OCI-LY1 (cell line): ENCODE data around the gene GXYLT1.

Experiments used
- H2AFZ ChIP-seq: fragments of 200-600 bp; sonication (generic), shearing (Covaris generic); 2 replicates; pipeline ENCODE4 v1.6.0; 2014; ENCODE audit warnings: antibody characterized with exemption, mild to moderate bottlenecking, low read length
- H3F3A ChIP-seq: fragments of 200-600 bp; sonication (generic), shearing (Covaris generic); 2 replicates; pipeline ENCODE4 v1.6.0; 2014; ENCODE audit warnings: mild to moderate bottlenecking, antibody characterized with exemption, low read length, moderate library complexity; ENCODE audit not compliant: insufficient read depth
- H3K27ac ChIP-seq: fragments of 200-600 bp; sonication (generic); 2 replicates; pipeline ENCODE4 v1.5.1; 2014; ENCODE audit warnings: low read length, mixed run types, mild to moderate bottlenecking, low read depth; ENCODE audit not compliant: poor library complexity, severe bottlenecking
- H3K27me3 ChIP-seq: fragments of 200-600 bp; sonication (generic); 2 replicates; pipeline ENCODE4 v1.6.0; 2014; ENCODE audit warnings: antibody characterized with exemption, mild to moderate bottlenecking, low read length, moderate library complexity; ENCODE audit not compliant: insufficient read depth
- H3K36me3 ChIP-seq: fragments of 200-600 bp; sonication (generic); 2 replicates; pipeline ENCODE4 v1.6.1; 2014; ENCODE audit warnings: mild to moderate bottlenecking, antibody characterized with exemption, low read length, moderate library complexity, mixed read lengths; ENCODE audit not compliant: insufficient read depth
- H3K4me1 ChIP-seq: fragments of 200-600 bp; sonication (generic); 2 replicates; pipeline ENCODE4 v1.5.1; 2014; ENCODE audit warnings: mild to moderate bottlenecking, low read length, moderate library complexity; ENCODE audit not compliant: insufficient read depth, severe bottlenecking
- H3K4me2 ChIP-seq: fragments of 200-600 bp; sonication (generic), shearing (Covaris generic); 2 replicates; pipeline ENCODE4 v1.6.1; 2014; ENCODE audit warnings: low read length
- H3K4me3 ChIP-seq: fragments of 200-600 bp; sonication (generic); 2 replicates; pipeline ENCODE4 v1.5.1; 2014; ENCODE audit warnings: low read length, low read depth, mild to moderate bottlenecking, mixed read lengths; ENCODE audit not compliant: poor library complexity, severe bottlenecking
- H3K79me2 ChIP-seq: fragments of 200-600 bp; shearing (Covaris generic); 2 replicates; pipeline ENCODE4 v1.6.1; 2016; ENCODE audit warnings: mixed run types, low read length, mixed read lengths; ENCODE audit not compliant: insufficient read depth
- H3K9ac ChIP-seq: fragments of 200-600 bp; sonication (generic), shearing (Covaris generic); 2 replicates; pipeline ENCODE4 v1.6.1; 2014; ENCODE audit warnings: mild to moderate bottlenecking, low read length, mixed read lengths
- H3K9me2 ChIP-seq: fragments of 200-600 bp; sonication (generic), shearing (Covaris generic); 2 replicates; pipeline ENCODE4 v1.6.1; 2014; ENCODE audit warnings: low read depth, mild to moderate bottlenecking, low read length, mixed read lengths
- H3K9me3 ChIP-seq: fragments of 200-600 bp; shearing (Covaris generic); 2 replicates; pipeline ENCODE4 v1.6.1; 2014; ENCODE audit warnings: low read length, mixed read lengths
- H4K20me1 ChIP-seq: fragments of 200-600 bp; sonication (generic), shearing (Covaris generic); 2 replicates; pipeline ENCODE4 v1.6.0; 2016; ENCODE audit warnings: mild to moderate bottlenecking, low read length; ENCODE audit not compliant: insufficient read depth
- CTCF ChIP-seq: fragments of 200-600 bp; sonication (generic), shearing (Covaris generic); IDR thresholded peaks from 2 replicates; pipeline ENCODE4 v1.5.1; 2017; ENCODE audit warnings: mild to moderate bottlenecking, antibody characterized with exemption, low read length, moderate library complexity, mixed read lengths
- EZH2 ChIP-seq: fragments of 200-600 bp; sonication (generic), shearing (Covaris generic); IDR thresholded peaks from 2 replicates; pipeline ENCODE4 v1.8.0; 2017; ENCODE audit warnings: borderline replicate concordance, mixed run types, mild to moderate bottlenecking, antibody characterized with exemption, low read length, moderate library complexity, mixed read lengths

The GXYLT1 gene

GRCh38 chr12:42167711-42168110 is 23.0 kb upstream of the GXYLT1 start:
- peaks cover 5% of the 10 kb centered on the region; the same call in 1 of the 2 replicates for H3K36me3 ChIP-seq
- no peaks in the 10 kb centered on the region for H3K9me2 ChIP-seq
- no peaks in the 10 kb centered on the region for H3K79me2 ChIP-seq
- TF ChIP-seq CTCF (no peak), EZH2 (no peak)
- H3K4me3 ChIP-seq: no peak overlapping the region
- no peaks in the 10 kb centered on the region for H3K27me3 ChIP-seq
- H3K9ac ChIP-seq: no peak overlapping the region
- H3K4me1 ChIP-seq: peaks cover 7% of the 10 kb centered on the region
- H3F3A ChIP-seq: no peaks in the 10 kb centered on the region
- no peaks in the 10 kb centered on the region for H3K9me3 ChIP-seq
- H2AFZ ChIP-seq: no peak overlapping the region
- no peaks in the 10 kb centered on the region for H4K20me1 ChIP-seq
- no peak overlapping the region for H3K27ac ChIP-seq
- no peak overlapping the region for H3K4me2 ChIP-seq

- H3K9ac ChIP-seq: no peak overlapping the region
- H3K4me2 ChIP-seq: no peak overlapping the region
- no peaks in the 10 kb centered on the region for H3K9me2 ChIP-seq
- no peak overlapping the region for H3K4me3 ChIP-seq
- H2AFZ ChIP-seq: no peak overlapping the region
- TF ChIP-seq CTCF (no peak), EZH2 (no peak)
- H3K27ac ChIP-seq: no peak overlapping the region
- H3K9me3 ChIP-seq: no peaks in the 10 kb centered on the region
- peaks cover 5% of the 10 kb centered on the region; the same call in 1 of the 2 replicates for H3K36me3 ChIP-seq
- no peaks in the 10 kb centered on the region for H4K20me1 ChIP-seq
- no peaks in the 10 kb centered on the region for H3F3A ChIP-seq
- H3K27me3 ChIP-seq: no peaks in the 10 kb centered on the region
- H3K4me1 ChIP-seq: peaks cover 7% of the 10 kb centered on the region
- no peaks in the 10 kb centered on the region for H3K79me2 ChIP-seq
These were observed 21.8 kb upstream of the GXYLT1 start for GRCh38 chr12:42166501-42166900.

GRCh38 chr12:42163913-42164312 is 19.2 kb upstream of the GXYLT1 start:
- peaks cover 7% of the 10 kb centered on the region for H3K4me1 ChIP-seq
- no peaks in the 10 kb centered on the region for H4K20me1 ChIP-seq

More at GRCh38 chr12:42163913-42164312, 19.2 kb upstream of the GXYLT1 start:
- no peak overlapping the region for H3K9ac ChIP-seq
- no peak for TF ChIP-seq CTCF
- no peak for TF ChIP-seq EZH2
- H3K27me3 ChIP-seq: no peaks in the 10 kb centered on the region
- no peaks in the 10 kb centered on the region for H3K79me2 ChIP-seq
- H3F3A ChIP-seq: no peaks in the 10 kb centered on the region
- no peak overlapping the region for H3K27ac ChIP-seq
- H3K9me3 ChIP-seq: no peaks in the 10 kb centered on the region
- H3K4me2 ChIP-seq: no peak overlapping the region
- no peaks in the 10 kb centered on the region for H3K9me2 ChIP-seq
- H3K4me3 ChIP-seq: no peak overlapping the region
- peaks cover 19% of the 10 kb centered on the region for H3K36me3 ChIP-seq
- no peak overlapping the region for H2AFZ ChIP-seq
